Measurements from ENCODE around the gene PBX1. TPM values are rescaled to one million over a fixed set of nuclear protein-coding genes. Genes with fewer than 3 reads are reported as not detected.

The PBX1 gene
- total RNA-seq, 2 donors from 2014 or later: 0.22 to 0.53 TPM

GRCh38 chr1:164702664-164703063, 143.7 kb downstream of the PBX1 start:
- Mint-ChIP-seq H3K27me3 (no peaks in the 10 kb centered on the region), H3K27ac (no peak overlapping the region), H3K9me3 (no peaks in the 10 kb centered on the region), H3K4me1 (no peaks in the 10 kb centered on the region), H3K4me3 (no peak overlapping the region), H3K36me3 (ENCODE audit: low read depth) (no peaks in the 10 kb centered on the region)
- ATAC-seq (replicated peaks): no peak

- H3K4me3 Mint-ChIP-seq: no peak overlapping the region
- H3K9me3 Mint-ChIP-seq: no peaks in the 10 kb centered on the region
- no peak overlapping the region for H3K27ac Mint-ChIP-seq
- ATAC-seq (replicated peaks): no peak
- no peaks in the 10 kb centered on the region for H3K4me1 Mint-ChIP-seq
- H3K36me3 Mint-ChIP-seq (ENCODE audit: low read depth): no peaks in the 10 kb centered on the region
- H3K27me3 Mint-ChIP-seq: no peaks in the 10 kb centered on the region
These were observed 144.5 kb downstream of the PBX1 start for GRCh38 chr1:164703463-164703862.

- Mint-ChIP-seq H3K27me3 (no peaks in the 10 kb centered on the region), H3K4me3 (no peak overlapping the region), H3K4me1 (no peaks in the 10 kb centered on the region), H3K9me3 (peaks cover under 1% of the 10 kb centered on the region), H3K27ac (no peak overlapping the region), H3K36me3 (ENCODE audit: low read depth) (no peaks in the 10 kb centered on the region)
- ATAC-seq (replicated peaks): no peak
These were observed 145.0 kb downstream of the PBX1 start for GRCh38 chr1:164703960-164704411.

- Mint-ChIP-seq H3K27ac (no peak overlapping the region), H3K36me3 (ENCODE audit: low read depth) (no peaks in the 10 kb centered on the region), H3K4me3 (no peak overlapping the region)
These were observed 146.0 kb downstream of the PBX1 start for GRCh38 chr1:164704954-164705353.

GRCh38 chr1:164706606-164706987, 147.6 kb downstream of the PBX1 start:
- no peak for ATAC-seq (replicated peaks)
- no peaks in the 10 kb centered on the region for H3K27me3 Mint-ChIP-seq
- no peaks in the 10 kb centered on the region for H3K36me3 Mint-ChIP-seq (ENCODE audit: low read depth)
- H3K9me3 Mint-ChIP-seq: peaks cover 5% of the 10 kb centered on the region
- H3K4me3 Mint-ChIP-seq: no peak overlapping the region
- H3K4me1 Mint-ChIP-seq: no peaks in the 10 kb centered on the region
- no peak overlapping the region for H3K27ac Mint-ChIP-seq

More at GRCh38 chr1:164704954-164705353, 146.0 kb downstream of the PBX1 start:
- H3K27me3 Mint-ChIP-seq: no peaks in the 10 kb centered on the region
- H3K9me3 Mint-ChIP-seq: peaks cover 5% of the 10 kb centered on the region
- no peaks in the 10 kb centered on the region for H3K4me1 Mint-ChIP-seq
- no peak for ATAC-seq (replicated peaks)

- no peak overlapping the region for H3K4me3 Mint-ChIP-seq
- ATAC-seq (replicated peaks): no peak
- no peaks in the 10 kb centered on the region for H3K36me3 Mint-ChIP-seq (ENCODE audit: low read depth)
- peaks cover 5% of the 10 kb centered on the region for H3K9me3 Mint-ChIP-seq
- no peak overlapping the region for H3K27ac Mint-ChIP-seq
- no peaks in the 10 kb centered on the region for H3K4me1 Mint-ChIP-seq
- no peaks in the 10 kb centered on the region for H3K27me3 Mint-ChIP-seq
These were observed 148.9 kb downstream of the PBX1 start for GRCh38 chr1:164707868-164708331.

- no peaks in the 10 kb centered on the region for H3K36me3 Mint-ChIP-seq (ENCODE audit: low read depth)
- H3K27me3 Mint-ChIP-seq: no peaks in the 10 kb centered on the region
- no peak overlapping the region for H3K4me3 Mint-ChIP-seq
- peaks cover 5% of the 10 kb centered on the region for H3K9me3 Mint-ChIP-seq
- ATAC-seq (replicated peaks): no peak
- H3K4me1 Mint-ChIP-seq: no peaks in the 10 kb centered on the region
- H3K27ac Mint-ChIP-seq: no peak overlapping the region
These were observed 149.6 kb downstream of the PBX1 start for GRCh38 chr1:164708596-164708995.

- Mint-ChIP-seq H3K27ac (no peak overlapping the region), H3K27me3 (no peaks in the 10 kb centered on the region), H3K36me3 (ENCODE audit: low read depth) (no peaks in the 10 kb centered on the region), H3K4me3 (no peak overlapping the region), H3K4me1 (no peaks in the 10 kb centered on the region), H3K9me3 (peaks cover 5% of the 10 kb centered on the region)
- ATAC-seq (replicated peaks): no peak
These were observed 150.1 kb downstream of the PBX1 start for GRCh38 chr1:164709126-164709525.

GRCh38 chr1:164709541-164710278, 150.7 kb downstream of the PBX1 start:
- ATAC-seq (replicated peaks): no peak
- no peaks in the 10 kb centered on the region for H3K4me1 Mint-ChIP-seq
- H3K4me3 Mint-ChIP-seq: no peak overlapping the region
- H3K27ac Mint-ChIP-seq: no peak overlapping the region
- peaks cover 5% of the 10 kb centered on the region for H3K9me3 Mint-ChIP-seq
- no peaks in the 10 kb centered on the region for H3K36me3 Mint-ChIP-seq (ENCODE audit: low read depth)
- H3K27me3 Mint-ChIP-seq: no peaks in the 10 kb centered on the region

GRCh38 chr1:164712131-164713036, 153.4 kb downstream of the PBX1 start:
- peaks cover 5% of the 10 kb centered on the region for H3K9me3 Mint-ChIP-seq
- no peak overlapping the region for H3K4me3 Mint-ChIP-seq
- no peak overlapping the region for H3K27ac Mint-ChIP-seq
- ATAC-seq (replicated peaks): no peak
- no peaks in the 10 kb centered on the region for H3K4me1 Mint-ChIP-seq
- no peaks in the 10 kb centered on the region for H3K27me3 Mint-ChIP-seq
- H3K36me3 Mint-ChIP-seq (ENCODE audit: low read depth): no peaks in the 10 kb centered on the region

- H3K4me1 Mint-ChIP-seq: no peaks in the 10 kb centered on the region
These were observed 154.6 kb downstream of the PBX1 start for GRCh38 chr1:164713456-164714207.

GRCh38 chr1:164716992-164717703, 158.2 kb downstream of the PBX1 start:
- Mint-ChIP-seq H3K4me3 (no peak overlapping the region), H3K27me3 (no peaks in the 10 kb centered on the region), H3K36me3 (ENCODE audit: low read depth) (no peaks in the 10 kb centered on the region), H3K4me1 (no peaks in the 10 kb centered on the region), H3K27ac (no peak overlapping the region), H3K9me3 (no peaks in the 10 kb centered on the region)
- peak; percentile 38 for ATAC-seq (replicated peaks)

More at GRCh38 chr1:164713456-164714207, 154.6 kb downstream of the PBX1 start:
- Mint-ChIP-seq H3K9me3 (peaks cover 5% of the 10 kb centered on the region), H3K27me3 (no peaks in the 10 kb centered on the region), H3K36me3 (ENCODE audit: low read depth) (no peaks in the 10 kb centered on the region), H3K4me3 (no peak overlapping the region), H3K27ac (no peak overlapping the region)
- no peak for ATAC-seq (replicated peaks)

- H3K36me3 Mint-ChIP-seq (ENCODE audit: low read depth): no peaks in the 10 kb centered on the region
- H3K27me3 Mint-ChIP-seq: no peaks in the 10 kb centered on the region
- no peak for ATAC-seq (replicated peaks)
These were observed 159.8 kb downstream of the PBX1 start for GRCh38 chr1:164718821-164719220.

More at GRCh38 chr1:164718821-164719220, 159.8 kb downstream of the PBX1 start:
- no peak overlapping the region for H3K4me3 Mint-ChIP-seq
- no peak overlapping the region for H3K27ac Mint-ChIP-seq
- H3K4me1 Mint-ChIP-seq: no peaks in the 10 kb centered on the region
- no peaks in the 10 kb centered on the region for H3K9me3 Mint-ChIP-seq

Data from activated T-helper 17 cell treated with anti-CD3 and anti-CD28 coated beads, Interleukin-2, amount 50 U/mL, for 72 hours (primary cell).